ENCODE results near the gene WDFY4. TPM values are rescaled to one million over a fixed set of nuclear protein-coding genes. Genes with fewer than 3 reads are reported as not detected.

The WDFY4 gene
- total RNA-seq, 1 donor from 2014 or later = not detected

GRCh38 chr10:48932831-48933664 is 248.4 kb downstream of the WDFY4 start:
- no peak for DNase-seq (ENCODE audit: low read depth)
- H3K36me3 ChIP-seq (ENCODE audit: control insufficient read depth, insufficient read depth, low read length) = no peaks in the 10 kb centered on the region
- TF ChIP-seq, protein P1, sequence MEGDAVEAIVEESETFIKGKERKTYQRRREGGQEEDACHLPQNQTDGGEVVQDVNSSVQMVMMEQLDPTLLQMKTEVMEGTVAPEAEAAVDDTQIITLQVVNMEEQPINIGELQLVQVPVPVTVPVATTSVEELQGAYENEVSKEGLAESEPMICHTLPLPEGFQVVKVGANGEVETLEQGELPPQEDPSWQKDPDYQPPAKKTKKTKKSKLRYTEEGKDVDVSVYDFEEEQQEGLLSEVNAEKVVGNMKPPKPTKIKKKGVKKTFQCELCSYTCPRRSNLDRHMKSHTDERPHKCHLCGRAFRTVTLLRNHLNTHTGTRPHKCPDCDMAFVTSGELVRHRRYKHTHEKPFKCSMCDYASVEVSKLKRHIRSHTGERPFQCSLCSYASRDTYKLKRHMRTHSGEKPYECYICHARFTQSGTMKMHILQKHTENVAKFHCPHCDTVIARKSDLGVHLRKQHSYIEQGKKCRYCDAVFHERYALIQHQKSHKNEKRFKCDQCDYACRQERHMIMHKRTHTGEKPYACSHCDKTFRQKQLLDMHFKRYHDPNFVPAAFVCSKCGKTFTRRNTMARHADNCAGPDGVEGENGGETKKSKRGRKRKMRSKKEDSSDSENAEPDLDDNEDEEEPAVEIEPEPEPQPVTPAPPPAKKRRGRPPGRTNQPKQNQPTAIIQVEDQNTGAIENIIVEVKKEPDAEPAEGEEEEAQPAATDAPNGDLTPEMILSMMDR (IDR thresholded peaks at IDR 0.05; ENCODE audit: insufficient read depth, low read length, poor library complexity, severe bottlenecking) = no peak

DNA sequence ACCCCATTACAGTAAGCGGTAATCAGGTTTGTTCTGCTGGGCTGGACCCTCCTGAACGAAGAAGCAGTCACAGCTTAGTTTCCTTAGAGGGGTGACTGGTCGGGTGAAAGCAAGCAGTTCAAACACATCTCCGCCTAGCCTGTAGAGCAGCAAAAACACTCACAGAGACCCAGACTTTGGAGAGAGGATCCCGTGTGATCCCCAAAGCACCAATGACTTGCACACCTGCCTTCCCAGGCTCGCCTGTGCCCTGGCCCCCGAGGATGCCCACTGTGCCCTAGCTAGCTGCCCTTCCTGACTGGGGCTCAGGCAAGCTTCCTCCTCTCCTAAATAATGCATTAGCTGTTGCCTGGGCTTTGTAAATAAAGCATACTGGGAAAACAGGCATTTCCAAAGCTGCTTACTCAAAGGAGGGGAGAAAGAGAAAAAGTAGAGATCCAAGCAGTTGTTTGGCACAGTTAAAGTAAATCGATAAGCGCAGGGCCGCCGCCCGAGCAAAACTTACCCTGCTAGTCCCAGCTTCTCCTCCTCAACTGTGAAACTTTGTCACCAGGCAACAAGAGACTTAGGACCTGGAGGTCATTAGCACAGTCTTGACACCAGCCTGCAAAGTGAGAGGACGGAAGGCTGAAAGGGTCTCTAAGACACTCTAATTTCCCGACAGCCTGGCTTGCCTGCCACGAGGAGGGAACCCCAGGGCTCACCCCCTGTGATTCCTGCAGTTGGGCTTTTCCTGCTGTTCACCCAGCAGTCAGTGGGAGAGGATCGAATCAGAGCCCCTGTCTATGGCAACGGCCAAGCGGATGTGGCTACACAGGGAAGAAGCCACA is 250.2 kb downstream of the WDFY4 start:
- DNase-seq (ENCODE audit: low read depth) = no peak
- H3K27me3 ChIP-seq (ENCODE audit: control insufficient read depth, insufficient read depth, low read length) = peaks cover 2% of the 10 kb centered on the region
- H3K36me3 ChIP-seq (ENCODE audit: control insufficient read depth, insufficient read depth, low read length) = no peaks in the 10 kb centered on the region
- TF ChIP-seq, protein P1 (IDR thresholded peaks at IDR 0.05; ENCODE audit: insufficient read depth, low read length, poor library complexity, severe bottlenecking) = no peak
- no peak overlapping the region for H3K4me3 ChIP-seq (ENCODE audit: low read depth, low read length)

More at GRCh38 chr10:48932831-48933664, 248.4 kb downstream of the WDFY4 start:
- Histone ChIP-seq H3K4me3 (ENCODE audit: low read depth, low read length) (no peak overlapping the region), H3K27me3 (ENCODE audit: control insufficient read depth, insufficient read depth, low read length) (peaks cover 2% of the 10 kb centered on the region)

- Histone ChIP-seq H3K4me3 (ENCODE audit: low read depth, low read length) (no peak overlapping the region), H3K36me3 (ENCODE audit: control insufficient read depth, insufficient read depth, low read length) (no peaks in the 10 kb centered on the region), H3K27me3 (ENCODE audit: control insufficient read depth, insufficient read depth, low read length) (peaks cover 2% of the 10 kb centered on the region)
- DNase-seq (ENCODE audit: low read depth) = no peak
- TF ChIP-seq, protein P1 (IDR thresholded peaks at IDR 0.05; ENCODE audit: insufficient read depth, low read length, poor library complexity, severe bottlenecking) = no peak
These were observed 250.9 kb downstream of the WDFY4 start for GRCh38 chr10:48935577-48935976.

GRCh38 chr10:48937796-48938195 is 253.1 kb downstream of the WDFY4 start:
- no peaks in the 10 kb centered on the region for H3K36me3 ChIP-seq (ENCODE audit: control insufficient read depth, insufficient read depth, low read length)
- H3K27me3 ChIP-seq (ENCODE audit: control insufficient read depth, insufficient read depth, low read length) = peaks cover 2% of the 10 kb centered on the region
- no peak for DNase-seq (ENCODE audit: low read depth)
- H3K4me3 ChIP-seq (ENCODE audit: low read depth, low read length) = no peak overlapping the region
- TF ChIP-seq, protein P1 (IDR thresholded peaks at IDR 0.05; ENCODE audit: insufficient read depth, low read length, poor library complexity, severe bottlenecking) = no peak

DNA sequence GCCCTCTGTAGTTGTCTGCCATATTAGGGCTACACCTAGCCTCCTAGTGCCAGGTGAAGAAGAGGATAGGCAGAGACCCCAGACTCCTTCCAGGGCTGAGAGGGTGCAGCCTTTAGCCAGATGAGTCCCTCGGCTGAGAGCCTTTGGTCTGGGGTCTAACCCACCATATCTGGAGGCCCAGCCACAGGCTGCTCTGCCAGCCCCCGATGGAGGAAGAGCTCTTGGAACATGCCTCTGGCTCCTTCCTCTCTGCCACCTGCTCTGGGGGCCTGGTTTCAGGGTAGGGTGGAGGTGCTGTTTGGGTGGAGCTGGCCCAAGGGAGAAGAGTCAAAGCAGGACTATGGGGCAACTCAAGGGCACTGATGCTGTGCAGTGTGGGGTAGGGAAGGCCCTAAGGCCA is 253.6 kb downstream of the WDFY4 start:
- no peak overlapping the region for H3K4me3 ChIP-seq (ENCODE audit: low read depth, low read length)
- DNase-seq (ENCODE audit: low read depth) = no peak
- H3K27me3 ChIP-seq (ENCODE audit: control insufficient read depth, insufficient read depth, low read length) = peaks cover 2% of the 10 kb centered on the region
- TF ChIP-seq, protein P1 (IDR thresholded peaks at IDR 0.05; ENCODE audit: insufficient read depth, low read length, poor library complexity, severe bottlenecking) = no peak
- H3K36me3 ChIP-seq (ENCODE audit: control insufficient read depth, insufficient read depth, low read length) = no peaks in the 10 kb centered on the region
